Adipose tissue (tissue), 3 donors: ENCODE data around the gene ARHGEF6. TPM values are rescaled to one million over a fixed set of nuclear protein-coding genes. Genes with fewer than 3 reads are reported as not detected.

Experiments
- H3K27ac ChIP-seq: one replicate; pipeline ENCODE4 v1.5.1; 2013; ENCODE audit warnings: low read depth, low read length
- WGBS, 3 donors: extraction: QIAGEN DNeasy Blood & Tissue Kit; methylation state at CpG; one replicate each; pipeline ENCODE4 v1.1.7; 2013; 5-methylcytosine and 5-hydroxymethylcytosine counted together
- polyA plus RNA-seq, 3 donors: library from polyadenylated mRNA; stranded (reverse); fragments of 200-250 nt; gene quantifications; one replicate each; pipeline ENCODE4 v1.2.3, GENCODE V29; 2013
- donor health status: healthy with polysubstance abuse.
- donor health status: Bipolar disorder and iron deficiency.
- donor health status: healthy.

Gene ARHGEF6
- polyA plus RNA-seq, 3 donors = 2.7 to 46.5 (median 19.7) TPM

- H3K27ac ChIP-seq = no peak overlapping the region
- 82 to 96% (median 89%) methylated on average over 10 of the region's 10 CpGs for WGBS, 3 donors
Observed at GRCh38 chrX:136667446-136668168, 113.1 kb downstream of the ARHGEF6 start.

GRCh38 chrX:136666088-136666487 lies 114.6 kb downstream of the ARHGEF6 start:
- 33 to 77% (median 64%) methylated on average over 1 of the region's 1 CpG for WGBS, 3 donors

DNA sequence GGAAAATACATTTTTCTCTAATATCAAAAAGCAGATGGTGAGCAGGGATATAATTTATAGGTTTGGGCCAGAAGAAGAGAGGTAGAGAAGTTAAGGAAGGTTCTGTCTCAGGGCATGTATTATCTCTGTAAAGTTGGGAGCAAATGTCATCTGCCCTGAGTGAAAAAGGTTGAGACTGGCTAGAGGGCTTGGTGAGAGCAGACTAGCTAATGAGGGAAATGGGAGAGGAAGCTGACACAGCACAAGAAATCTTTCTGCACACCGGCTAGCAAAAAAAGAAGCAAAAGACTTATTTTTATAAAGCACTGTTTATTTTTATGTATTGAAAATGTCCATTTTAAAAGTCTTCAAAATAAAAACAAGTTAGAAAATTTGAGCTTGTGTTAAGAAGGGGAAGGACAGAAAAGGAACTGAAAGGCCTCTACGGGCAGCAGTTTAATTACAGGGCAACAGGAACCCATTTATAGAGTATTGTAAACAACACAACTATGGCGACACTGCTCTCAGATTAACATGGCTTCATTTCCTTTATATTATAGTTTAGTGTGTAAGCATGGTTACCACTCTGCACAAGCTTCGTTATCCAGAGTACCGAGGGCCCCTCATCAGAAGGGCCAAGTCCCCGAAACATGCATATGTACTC lies 115.4 kb downstream of the ARHGEF6 start:
- no peak overlapping the region for H3K27ac ChIP-seq
- 77 to 96% (median 81%) methylated on average over 6 of the region's 6 CpGs for WGBS, 3 donors

More at GRCh38 chrX:136666088-136666487, 114.6 kb downstream of the ARHGEF6 start:
- H3K27ac ChIP-seq = no peak overlapping the region

DNA sequence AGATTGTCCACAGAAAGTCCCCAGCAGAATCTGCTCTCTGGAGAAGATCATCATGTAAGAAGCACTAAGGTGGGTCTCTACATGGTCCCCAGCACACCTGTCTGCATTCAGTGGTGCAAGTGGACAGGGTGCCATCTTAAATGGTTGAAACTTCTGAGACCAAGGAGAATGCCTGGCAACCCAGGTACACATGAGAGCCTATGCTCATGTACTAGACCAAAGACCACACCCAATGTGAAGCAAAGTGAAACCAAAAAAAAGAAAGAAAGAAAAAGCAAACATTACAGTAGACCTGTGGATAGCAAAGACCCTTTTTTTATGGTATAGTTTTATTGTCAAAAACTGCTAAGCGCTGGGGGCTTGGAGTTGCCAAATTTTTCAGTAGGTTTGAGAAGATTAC lies 117.8 kb downstream of the ARHGEF6 start:
- 82 to 100% (median 98%) methylated on average over 1 of the region's 1 CpG for WGBS, 3 donors
- no peak overlapping the region for H3K27ac ChIP-seq

DNA sequence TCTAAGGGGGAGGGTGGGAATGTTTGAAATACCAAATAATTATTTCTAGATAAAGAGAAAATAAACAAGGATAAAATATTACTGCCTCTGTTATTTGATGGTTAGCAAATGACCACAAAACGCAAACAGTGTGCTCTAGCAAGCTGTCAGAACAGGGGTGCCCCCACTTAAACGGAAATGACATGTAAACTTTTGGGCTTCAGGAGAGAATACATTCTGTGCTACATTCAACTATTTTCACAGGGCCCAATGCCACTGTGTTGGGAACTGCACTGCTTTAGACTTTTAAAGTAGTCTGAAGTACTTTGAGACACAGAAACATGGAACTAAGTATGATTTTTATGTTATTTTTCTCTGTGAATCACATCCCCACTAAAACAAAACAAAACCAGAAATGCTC lies 118.6 kb downstream of the ARHGEF6 start:
- 39 to 64% (median 42%) methylated on average over 2 of the region's 2 CpGs for WGBS, 3 donors
- no peak overlapping the region for H3K27ac ChIP-seq

DNA sequence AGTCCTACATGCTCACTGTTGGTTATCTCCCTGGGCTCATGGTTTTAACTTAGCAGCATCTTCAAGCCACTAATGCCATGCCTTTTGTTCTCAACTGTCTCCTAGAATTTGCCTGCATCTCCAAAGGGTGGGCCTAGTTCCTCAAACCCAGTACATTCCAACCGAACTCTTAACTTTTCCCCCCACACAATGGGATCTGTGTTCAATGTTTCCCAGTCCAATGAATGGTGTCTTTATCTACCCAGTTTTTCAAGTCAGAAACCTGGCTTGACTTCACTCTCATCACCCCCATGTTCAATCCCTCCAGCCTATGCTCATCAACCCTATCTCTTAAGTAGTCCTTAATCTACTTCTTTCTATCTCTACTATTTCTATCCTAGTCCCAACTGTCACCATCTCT lies 119.8 kb downstream of the ARHGEF6 start:
- 80 to 92% methylated on average over 1 of the region's 1 CpG; no CpG with 5 or more reads in 1 of the 3 donors for WGBS, 3 donors
- H3K27ac ChIP-seq = no peak overlapping the region

GRCh38 chrX:136659174-136659573 lies 121.6 kb downstream of the ARHGEF6 start:
- H3K27ac ChIP-seq = no peak overlapping the region
- 82 to 92% (median 91%) methylated on average over 9 of the region's 9 CpGs for WGBS, 3 donors

- no peak overlapping the region for H3K27ac ChIP-seq
- WGBS, 3 donors = 74 to 90% (median 75%) methylated on average over 5 of the region's 5 CpGs
Observed at GRCh38 chrX:136658151-136658550, 122.6 kb downstream of the ARHGEF6 start.

DNA sequence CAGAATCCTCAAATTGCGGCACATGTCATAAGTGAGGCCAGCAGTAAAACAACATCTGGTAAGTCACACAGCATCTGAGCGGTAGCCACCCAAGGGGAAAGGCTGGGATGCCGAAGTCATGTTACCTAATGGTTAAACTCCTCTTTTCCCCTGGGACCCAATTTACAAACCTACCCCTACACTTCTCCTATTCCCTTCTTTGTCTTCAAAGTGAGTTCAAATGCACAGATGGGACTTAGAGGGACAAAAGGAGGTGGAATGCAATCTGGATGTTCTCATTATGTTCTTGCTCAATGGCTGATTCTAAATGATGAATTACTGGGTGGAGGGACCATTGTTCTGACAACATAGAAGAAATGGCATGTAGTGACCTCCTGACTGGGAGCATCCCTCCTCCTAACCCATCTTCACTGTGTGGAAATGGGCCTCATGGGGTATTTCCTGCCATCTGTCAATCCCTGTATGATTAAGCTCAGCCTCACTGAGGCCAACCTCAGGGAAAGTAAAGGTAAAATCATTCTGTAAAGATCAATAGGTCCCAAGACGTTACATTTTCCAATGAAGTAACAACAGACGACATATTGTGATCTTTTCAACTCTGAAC lies 124.3 kb downstream of the ARHGEF6 start:
- H3K27ac ChIP-seq = no peak overlapping the region
- WGBS, 3 donors = 82 to 86% (median 83%) methylated on average over 5 of the region's 5 CpGs

DNA sequence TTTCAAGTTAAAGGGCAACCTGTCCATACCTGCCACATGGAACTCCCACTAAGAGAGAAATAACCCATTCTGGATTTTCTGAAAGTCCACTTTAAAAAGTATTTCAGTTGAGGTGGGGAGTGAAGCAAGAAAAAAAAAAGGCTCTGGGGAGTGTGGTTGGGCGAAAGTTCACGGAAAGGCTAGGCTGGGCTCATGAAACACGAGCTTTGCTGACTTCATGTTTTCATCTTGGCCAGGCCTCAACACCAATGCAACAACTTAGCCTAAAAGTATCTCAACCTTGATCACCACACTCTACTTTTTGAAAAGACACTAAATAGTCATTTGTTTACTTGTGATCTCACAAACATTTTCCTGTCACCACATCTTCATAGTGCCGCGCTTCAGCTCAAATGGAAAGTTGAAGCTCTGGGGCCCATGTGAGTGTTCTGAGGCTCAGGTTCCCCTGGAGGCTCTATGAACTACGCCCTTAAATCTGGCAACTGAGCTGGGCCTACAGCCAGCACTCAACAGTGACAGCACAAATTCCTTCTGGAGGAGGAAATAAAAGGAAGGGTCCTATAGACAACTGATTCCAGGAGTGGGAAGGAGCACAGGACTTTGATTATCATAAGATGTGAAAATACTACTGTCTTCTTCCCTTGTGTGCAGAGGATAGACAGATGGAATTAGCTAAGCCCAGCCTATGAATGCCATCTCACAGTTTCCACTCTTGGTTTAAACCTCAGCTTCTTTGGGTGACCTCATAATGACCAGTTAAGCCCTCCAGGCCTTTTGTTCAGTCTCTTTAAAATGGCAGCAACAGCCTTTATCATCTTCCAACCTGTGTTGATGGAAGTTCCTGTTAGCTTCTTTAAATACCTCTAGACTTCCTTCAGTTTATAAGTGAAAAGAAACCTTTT lies 127.7 kb downstream of the ARHGEF6 start:
- WGBS, 3 donors = 65 to 84% (median 66%) methylated on average over 6 of the region's 6 CpGs
- no peak overlapping the region for H3K27ac ChIP-seq

GRCh38 chrX:136650811-136651210 lies 129.9 kb downstream of the ARHGEF6 start:
- 84 to 95% (median 89%) methylated on average over 3 of the region's 3 CpGs for WGBS, 3 donors
- no peak overlapping the region for H3K27ac ChIP-seq

GRCh38 chrX:136647677-136648360 lies 132.9 kb downstream of the ARHGEF6 start, which contains the start of gene CD40LG:
TSS of gene CD40LG (plus strand) at chrX:136648158. CDS start at chrX:136648249, 91 bp downstream.
- H3K27ac ChIP-seq = no peak within 1 kb of the TSS
- WGBS, 3 donors = 78 to 80% (median 79%) methylated on average over 10 of the region's 10 CpGs

GRCh38 chrX:136646602-136647239 lies 134.0 kb downstream of the ARHGEF6 start:
- 50 to 85% (median 61%) methylated on average over 5 of the region's 5 CpGs for WGBS, 3 donors
- no peak overlapping the region for H3K27ac ChIP-seq

DNA sequence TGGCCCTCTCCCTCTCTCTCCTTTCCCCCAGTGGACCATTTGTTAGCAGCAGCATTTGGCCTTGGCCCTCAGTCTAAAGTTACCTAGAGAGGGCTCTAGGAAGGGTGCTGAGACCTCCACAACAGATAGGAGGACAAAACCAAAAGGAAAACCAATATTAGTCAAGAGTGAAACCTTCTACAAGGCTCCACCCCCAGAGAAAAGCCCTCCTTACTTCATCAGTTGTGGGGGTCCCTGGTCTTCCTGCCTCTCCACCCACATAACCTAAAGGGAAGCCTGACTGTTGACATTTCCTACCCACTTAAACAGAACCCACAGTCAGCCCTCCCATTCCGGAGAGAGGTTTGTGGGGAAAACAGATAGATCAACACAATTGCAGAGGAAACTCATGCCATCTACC lies 137.5 kb downstream of the ARHGEF6 start:
- H3K27ac ChIP-seq = no peak overlapping the region
- 48 to 80% (median 62%) methylated on average over 1 of the region's 1 CpG for WGBS, 3 donors

- 56 to 66% (median 60%) methylated on average over 8 of the region's 8 CpGs for WGBS, 3 donors
Observed at GRCh38 chrX:136639506-136640176, 141.1 kb downstream of the ARHGEF6 start.

DNA sequence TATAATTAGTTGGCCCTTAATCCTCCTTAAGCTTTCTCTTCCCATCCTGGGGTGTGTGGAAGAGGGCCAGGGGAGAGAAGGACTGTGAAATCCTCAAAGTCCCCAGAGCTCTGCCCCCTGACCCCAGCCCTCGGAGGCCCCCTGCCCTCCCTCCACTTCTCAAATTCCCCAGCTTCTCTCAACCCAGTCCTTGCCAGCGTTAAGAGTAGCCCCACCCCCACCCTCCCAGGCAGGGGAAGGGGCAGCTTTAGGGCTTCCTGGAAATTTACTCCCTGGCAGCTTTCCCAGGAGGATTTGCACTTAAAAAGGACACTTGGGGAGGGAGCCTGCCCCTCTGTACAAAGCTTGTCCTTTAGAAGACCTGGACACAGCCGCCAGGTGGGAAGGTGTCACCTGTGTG lies 144.6 kb downstream of the ARHGEF6 start:
- 17 to 51% (median 27%) methylated on average over 1 to 3 of the region's 3 CpGs for WGBS, 3 donors
- no peak overlapping the region for H3K27ac ChIP-seq

More at GRCh38 chrX:136639506-136640176, 141.1 kb downstream of the ARHGEF6 start:
- no peak overlapping the region for H3K27ac ChIP-seq

- 62 to 75% (median 64%) methylated on average over 6 of the region's 6 CpGs for WGBS, 3 donors
- H3K27ac ChIP-seq = no peak overlapping the region
Observed at GRCh38 chrX:136635235-136635634, 145.5 kb downstream of the ARHGEF6 start.
